A549 (cell line): ENCODE data around the gene UTS2B. TPM values are rescaled to one million over a fixed set of nuclear protein-coding genes. Genes with fewer than 3 reads are reported as not detected.

Experiments
- ATAC-seq, 2 experiments: fragments of 200-7000 bp in 1 of 2; fragments of >200 bp in 1 of 2; cut with Nextera tagmentation in 1 of 2; cut with Tn5 transposase in 1 of 2; 3 replicates each; pipeline versions ENCODE4 v1.8.0 to v1.9.1; 2018 to 2020; ENCODE audit warnings: mild to moderate bottlenecking in 1 of 2, moderate library complexity in 1 of 2
- CTCF ChIA-PET: fragments of 300-600 bp; sonication (Branson Sonifier 250); formaldehyde crosslinking; extraction: SDS; loops from one replicate; lab custom pipeline; 2021; ENCODE audit warnings: antibody characterized with exemption, inconsistent platforms; lab: Yijun Ruan, JAX
- POLR2A ChIA-PET: fragments of 350-600 bp; formaldehyde crosslinking; extraction: SDS; loops from one replicate; lab custom pipeline; 2021; ENCODE audit warnings: antibody characterized with exemption, inconsistent platforms; lab: Yijun Ruan, JAX
- DNase-seq, 2 experiments: peaks; one replicate each; pipeline versions ENCODE4 v3.0.0 to v3.0.0-alpha.2; 2011 to 2016; ENCODE audit warnings: low read depth in 1 of 2, low spot score in 1 of 2
- FAIRE-seq: peaks from 2 replicates; lab custom pipeline; 2011; peaks lifted over from hg19 to GRCh38; lab: Jason Lieb, UNC
- H3K27ac ChIP-seq, 2 experiments: fragments of >200 bp; sonication (Bioruptor Twin); formaldehyde crosslinking; 3 replicates each; pipeline ENCODE4 v1.5.1; 2016 to 2017
- H3K4me1 ChIP-seq: fragments of >200 bp; sonication (Bioruptor Twin); formaldehyde crosslinking; 3 replicates; pipeline ENCODE4 v1.6.1; 2016
- H3K4me2 ChIP-seq: fragments of >200 bp; sonication (Bioruptor Twin); formaldehyde crosslinking; 3 replicates; pipeline ENCODE4 v1.6.1; 2016
- H3K4me3 ChIP-seq: fragments of >200 bp; sonication (Bioruptor Twin); formaldehyde crosslinking; 3 replicates; pipeline ENCODE4 v1.5.1; 2016
- H3K9me3 ChIP-seq: fragments of >200 bp; sonication (Bioruptor Twin); formaldehyde crosslinking; 3 replicates; pipeline ENCODE4 v1.6.1; 2016
- EHF ChIP-seq: fragments of 250-450 bp; sonication (Bioruptor Pico); IDR thresholded peaks from 2 replicates; pipeline ENCODE4 v1.5.0; 2020; ENCODE audit warnings: mild to moderate bottlenecking
- EP300 ChIP-seq, 2 experiments: fragments of >200 bp; sonication (Bioruptor Twin); formaldehyde crosslinking; IDR thresholded peaks; 2 replicates in 1 of 2; 3 replicates in 1 of 2; pipeline ENCODE4 v1.6.1; 2016 to 2017
- GATA3 ChIP-seq: IDR thresholded peaks from 2 replicates; pipeline ENCODE4 v1.6.1; 2012; ENCODE audit warnings: borderline replicate concordance
- HDAC2 ChIP-seq: fragments of 200-600 bp; sonication (generic); IDR thresholded peaks from 2 replicates; pipeline ENCODE4 v1.6.1; 2016
- HOXB5 ChIP-seq: fragments of 250-450 bp; sonication (Bioruptor Pico); IDR thresholded peaks from 2 replicates; pipeline ENCODE4 v1.5.0; 2020; ENCODE audit warnings: mild to moderate bottlenecking, moderate library complexity
- JUNB ChIP-seq: fragments of >200 bp; sonication (Bioruptor Twin); formaldehyde crosslinking; IDR thresholded peaks from 2 replicates; pipeline ENCODE4 v1.6.1; 2016
- KDM1A ChIP-seq: fragments of 200-600 bp; sonication (generic); IDR thresholded peaks from 2 replicates; pipeline ENCODE4 v1.6.1; 2016; ENCODE audit warnings: low read depth, mild to moderate bottlenecking
- MAFK ChIP-seq: fragments of 450-650 bp; IDR thresholded peaks from 2 replicates; pipeline ENCODE4 v1.6.1; 2014; ENCODE audit not compliant: partially characterized antibody
- MYC ChIP-seq: IDR thresholded peaks from 2 replicates; pipeline ENCODE4 v1.6.1; 2012; ENCODE audit warnings: mild to moderate bottlenecking, inconsistent platforms, low read length, improper control_type of control experiment, borderline replicate concordance
- NFE2L2 ChIP-seq: fragments of 150-350 bp; conservative IDR thresholded peaks from 2 replicates; pipeline ENCODE4 v1.6.1; 2014; ENCODE audit warnings: low read length
- NR3C1 ChIP-seq: fragments of >200 bp; sonication (Bioruptor Twin); formaldehyde crosslinking; IDR thresholded peaks from 3 replicates; pipeline ENCODE4 v1.6.1; 2017
- POLR2A ChIP-seq: IDR thresholded peaks from 2 replicates; pipeline ENCODE4 v1.6.1; 2012; ENCODE audit warnings: mild to moderate bottlenecking, low read length
- POLR2AphosphoS2 ChIP-seq: conservative IDR thresholded peaks from 2 replicates; pipeline ENCODE4 v1.6.1; 2012; ENCODE audit warnings: low read length, improper control_type of control experiment, inconsistent platforms
- RAD21 ChIP-seq, 2 experiments: fragments of >200 bp in 1 of 2; sonication (Bioruptor Twin) in 1 of 2; formaldehyde crosslinking in 1 of 2; IDR thresholded peaks in 1 of 2; conservative IDR thresholded peaks in 1 of 2; 2 replicates in 1 of 2; 3 replicates in 1 of 2; pipeline ENCODE4 v1.6.1; 2012 to 2018; ENCODE audit warnings: inconsistent platforms in 1 of 2
- SMC3 ChIP-seq: fragments of >200 bp; sonication (Bioruptor Twin); formaldehyde crosslinking; IDR thresholded peaks from 3 replicates; pipeline ENCODE4 v1.6.1; 2018; ENCODE audit warnings: inconsistent platforms
- SREBF2 ChIP-seq: fragments of 450-650 bp; IDR thresholded peaks from 2 replicates; pipeline ENCODE4 v1.6.1; 2014; ENCODE audit warnings: mild to moderate bottlenecking, moderate library complexity
- ZNF302 ChIP-seq: fragments of 250-450 bp; sonication (Bioruptor Pico); IDR thresholded peaks from 2 replicates; pipeline ENCODE4 v1.9.0; 2021; ENCODE audit warnings: inconsistent platforms, mild to moderate bottlenecking, moderate library complexity
- WGBS: methylation state at CpG from one replicate; pipeline ENCODE4 v1.1.6; 2017; ENCODE audit errors: missing lambda C conversion rate; 5-methylcytosine and 5-hydroxymethylcytosine counted together
- polyA plus RNA-seq, 4 experiments: library from polyadenylated mRNA; depleted of rRNA in 3 of 4; stranded (reverse); fragments of >200 nt; fragmentation: RNase III in 1 of 4; extraction: RNeasy Plus Mini Kit Qiagen cat#74134 plus additional on column Dnase treatment in 1 of 4; gene quantifications; 2 replicates in 3 of 4; 3 replicates in 1 of 4; pipeline ENCODE4 v1.2.3, GENCODE V29; 2011 to 2017
- TF ChIP-seq, protein P1 (sequence below): fragments of >200 bp; sonication (Bioruptor Twin); formaldehyde crosslinking; IDR thresholded peaks from 3 replicates; pipeline ENCODE4 v1.6.1; 2016
- TF ChIP-seq, protein P2 (sequence below): fragments of 200-600 bp; sonication (generic); IDR thresholded peaks from 2 replicates; pipeline ENCODE4 v1.6.1; 2016; ENCODE audit warnings: antibody characterized with exemption, mild to moderate bottlenecking, moderate library complexity
- TF ChIP-seq, protein P3 (sequence below): fragments of 150-350 bp; IDR thresholded peaks from 2 replicates; pipeline ENCODE4 v1.6.1; 2014; ENCODE audit warnings: low read depth, mild to moderate bottlenecking, low read length
- TF ChIP-seq, protein P4 (sequence below): fragments of >200 bp; sonication (Bioruptor Twin); formaldehyde crosslinking; IDR thresholded peaks from 3 replicates; pipeline ENCODE4 v1.5.1; 2016
- TF ChIP-seq, protein P5 (sequence below): IDR thresholded peaks from 2 replicates; pipeline ENCODE4 v1.6.1; 2012

UTS2B gene
- polyA plus RNA-seq, 2 of the 4 experiments (the other 2 are of a cell fraction) = 0.16 TPM; not detected in 1

DNA sequence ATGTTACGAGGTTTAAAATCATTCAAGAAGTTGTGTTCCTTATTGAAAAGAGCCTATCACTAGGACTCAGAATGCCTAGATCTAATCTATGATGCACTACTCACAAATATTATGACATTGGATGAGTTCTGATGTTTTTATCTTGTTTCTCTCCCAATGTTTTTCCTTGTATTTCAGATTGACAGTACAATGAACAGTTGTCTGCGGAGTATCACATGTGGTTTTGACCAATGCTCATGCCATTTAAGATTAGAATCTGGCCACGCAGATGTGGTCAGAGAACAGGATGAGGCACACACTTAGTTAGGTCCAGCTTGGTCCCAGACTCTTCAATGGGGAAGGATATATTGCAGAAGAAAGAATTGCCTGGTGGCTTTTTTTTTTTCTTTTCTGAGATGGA lies 26.7 kb downstream of the UTS2B start:
- Histone ChIP-seq H3K4me1 (no peaks in the 10 kb centered on the region), H3K27ac (no peak overlapping the region), H3K4me2 (no peak overlapping the region), H3K9me3 (no peaks in the 10 kb centered on the region), H3K4me3 (no peak overlapping the region)
- 45% methylated on average over 3 of the region's 3 CpGs for WGBS
- no peak for DNase-seq
- TF ChIP-seq, protein P1, sequence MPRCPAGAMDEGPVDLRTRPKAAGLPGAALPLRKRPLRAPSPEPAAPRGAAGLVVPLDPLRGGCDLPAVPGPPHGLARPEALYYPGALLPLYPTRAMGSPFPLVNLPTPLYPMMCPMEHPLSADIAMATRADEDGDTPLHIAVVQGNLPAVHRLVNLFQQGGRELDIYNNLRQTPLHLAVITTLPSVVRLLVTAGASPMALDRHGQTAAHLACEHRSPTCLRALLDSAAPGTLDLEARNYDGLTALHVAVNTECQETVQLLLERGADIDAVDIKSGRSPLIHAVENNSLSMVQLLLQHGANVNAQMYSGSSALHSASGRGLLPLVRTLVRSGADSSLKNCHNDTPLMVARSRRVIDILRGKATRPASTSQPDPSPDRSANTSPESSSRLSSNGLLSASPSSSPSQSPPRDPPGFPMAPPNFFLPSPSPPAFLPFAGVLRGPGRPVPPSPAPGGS = no peak
- TF ChIP-seq, protein P2, sequence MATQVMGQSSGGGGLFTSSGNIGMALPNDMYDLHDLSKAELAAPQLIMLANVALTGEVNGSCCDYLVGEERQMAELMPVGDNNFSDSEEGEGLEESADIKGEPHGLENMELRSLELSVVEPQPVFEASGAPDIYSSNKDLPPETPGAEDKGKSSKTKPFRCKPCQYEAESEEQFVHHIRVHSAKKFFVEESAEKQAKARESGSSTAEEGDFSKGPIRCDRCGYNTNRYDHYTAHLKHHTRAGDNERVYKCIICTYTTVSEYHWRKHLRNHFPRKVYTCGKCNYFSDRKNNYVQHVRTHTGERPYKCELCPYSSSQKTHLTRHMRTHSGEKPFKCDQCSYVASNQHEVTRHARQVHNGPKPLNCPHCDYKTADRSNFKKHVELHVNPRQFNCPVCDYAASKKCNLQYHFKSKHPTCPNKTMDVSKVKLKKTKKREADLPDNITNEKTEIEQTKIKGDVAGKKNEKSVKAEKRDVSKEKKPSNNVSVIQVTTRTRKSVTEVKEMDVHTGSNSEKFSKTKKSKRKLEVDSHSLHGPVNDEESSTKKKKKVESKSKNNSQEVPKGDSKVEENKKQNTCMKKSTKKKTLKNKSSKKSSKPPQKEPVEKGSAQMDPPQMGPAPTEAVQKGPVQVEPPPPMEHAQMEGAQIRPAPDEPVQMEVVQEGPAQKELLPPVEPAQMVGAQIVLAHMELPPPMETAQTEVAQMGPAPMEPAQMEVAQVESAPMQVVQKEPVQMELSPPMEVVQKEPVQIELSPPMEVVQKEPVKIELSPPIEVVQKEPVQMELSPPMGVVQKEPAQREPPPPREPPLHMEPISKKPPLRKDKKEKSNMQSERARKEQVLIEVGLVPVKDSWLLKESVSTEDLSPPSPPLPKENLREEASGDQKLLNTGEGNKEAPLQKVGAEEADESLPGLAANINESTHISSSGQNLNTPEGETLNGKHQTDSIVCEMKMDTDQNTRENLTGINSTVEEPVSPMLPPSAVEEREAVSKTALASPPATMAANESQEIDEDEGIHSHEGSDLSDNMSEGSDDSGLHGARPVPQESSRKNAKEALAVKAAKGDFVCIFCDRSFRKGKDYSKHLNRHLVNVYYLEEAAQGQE = no peak
- TF ChIP-seq ZNF302 (CRISPR knock-in tag) = no peak
- TF ChIP-seq GATA3 = no peak
- TF ChIP-seq KDM1A = no peak
- TF ChIP-seq MYC = no peak
- TF ChIP-seq, protein P3, sequence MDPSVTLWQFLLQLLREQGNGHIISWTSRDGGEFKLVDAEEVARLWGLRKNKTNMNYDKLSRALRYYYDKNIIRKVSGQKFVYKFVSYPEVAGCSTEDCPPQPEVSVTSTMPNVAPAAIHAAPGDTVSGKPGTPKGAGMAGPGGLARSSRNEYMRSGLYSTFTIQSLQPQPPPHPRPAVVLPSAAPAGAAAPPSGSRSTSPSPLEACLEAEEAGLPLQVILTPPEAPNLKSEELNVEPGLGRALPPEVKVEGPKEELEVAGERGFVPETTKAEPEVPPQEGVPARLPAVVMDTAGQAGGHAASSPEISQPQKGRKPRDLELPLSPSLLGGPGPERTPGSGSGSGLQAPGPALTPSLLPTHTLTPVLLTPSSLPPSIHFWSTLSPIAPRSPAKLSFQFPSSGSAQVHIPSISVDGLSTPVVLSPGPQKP = no peak
- no peak for TF ChIP-seq SMC3
- TF ChIP-seq HDAC2 = no peak
- TF ChIP-seq, protein P4, sequence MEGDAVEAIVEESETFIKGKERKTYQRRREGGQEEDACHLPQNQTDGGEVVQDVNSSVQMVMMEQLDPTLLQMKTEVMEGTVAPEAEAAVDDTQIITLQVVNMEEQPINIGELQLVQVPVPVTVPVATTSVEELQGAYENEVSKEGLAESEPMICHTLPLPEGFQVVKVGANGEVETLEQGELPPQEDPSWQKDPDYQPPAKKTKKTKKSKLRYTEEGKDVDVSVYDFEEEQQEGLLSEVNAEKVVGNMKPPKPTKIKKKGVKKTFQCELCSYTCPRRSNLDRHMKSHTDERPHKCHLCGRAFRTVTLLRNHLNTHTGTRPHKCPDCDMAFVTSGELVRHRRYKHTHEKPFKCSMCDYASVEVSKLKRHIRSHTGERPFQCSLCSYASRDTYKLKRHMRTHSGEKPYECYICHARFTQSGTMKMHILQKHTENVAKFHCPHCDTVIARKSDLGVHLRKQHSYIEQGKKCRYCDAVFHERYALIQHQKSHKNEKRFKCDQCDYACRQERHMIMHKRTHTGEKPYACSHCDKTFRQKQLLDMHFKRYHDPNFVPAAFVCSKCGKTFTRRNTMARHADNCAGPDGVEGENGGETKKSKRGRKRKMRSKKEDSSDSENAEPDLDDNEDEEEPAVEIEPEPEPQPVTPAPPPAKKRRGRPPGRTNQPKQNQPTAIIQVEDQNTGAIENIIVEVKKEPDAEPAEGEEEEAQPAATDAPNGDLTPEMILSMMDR = no peak
- no peak for TF ChIP-seq NFE2L2
- TF ChIP-seq SREBF2 = no peak
- POLR2A ChIA-PET = no interaction called here
- ATAC-seq = no peak
- no peak for FAIRE-seq
- CTCF ChIA-PET = no interaction called here

DNA sequence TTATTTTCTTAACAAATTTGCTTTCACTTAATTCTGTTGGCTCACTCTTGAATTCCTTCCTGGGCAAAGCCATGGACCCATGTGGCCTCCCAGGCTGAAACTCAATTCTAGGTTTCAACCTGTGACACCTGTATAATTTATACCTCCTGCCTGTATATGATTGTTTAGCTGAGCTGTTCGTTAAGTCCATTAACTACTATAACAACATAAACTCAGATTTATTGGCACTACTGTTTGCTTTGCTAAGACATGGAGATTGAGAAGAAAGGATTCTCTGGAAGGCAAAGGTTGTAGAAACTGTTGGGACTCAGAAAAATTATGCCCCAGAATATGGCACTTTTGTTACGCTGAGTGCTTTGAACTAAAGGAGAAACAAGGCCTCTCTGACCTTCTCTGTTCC lies 27.9 kb downstream of the UTS2B start:
- TF ChIP-seq EHF (CRISPR knock-in tag) = no peak
- no peak for TF ChIP-seq MYC
- no peak for TF ChIP-seq EP300 (IDR thresholded peaks at IDR 0.05)
- TF ChIP-seq POLR2AphosphoS2 = no peak
- no peak for TF ChIP-seq POLR2A
- TF ChIP-seq JUNB = no peak
- no peak for TF ChIP-seq NR3C1
- TF ChIP-seq MAFK = no peak
- no peak for TF ChIP-seq HOXB5
- no peak for TF ChIP-seq ZNF302 (CRISPR knock-in tag)
- no peak for TF ChIP-seq RAD21 (conservative IDR thresholded peaks at IDR 0.05 in 1 of 2, IDR thresholded peaks at IDR 0.05 in 1 of 2)
- TF ChIP-seq, protein P5, sequence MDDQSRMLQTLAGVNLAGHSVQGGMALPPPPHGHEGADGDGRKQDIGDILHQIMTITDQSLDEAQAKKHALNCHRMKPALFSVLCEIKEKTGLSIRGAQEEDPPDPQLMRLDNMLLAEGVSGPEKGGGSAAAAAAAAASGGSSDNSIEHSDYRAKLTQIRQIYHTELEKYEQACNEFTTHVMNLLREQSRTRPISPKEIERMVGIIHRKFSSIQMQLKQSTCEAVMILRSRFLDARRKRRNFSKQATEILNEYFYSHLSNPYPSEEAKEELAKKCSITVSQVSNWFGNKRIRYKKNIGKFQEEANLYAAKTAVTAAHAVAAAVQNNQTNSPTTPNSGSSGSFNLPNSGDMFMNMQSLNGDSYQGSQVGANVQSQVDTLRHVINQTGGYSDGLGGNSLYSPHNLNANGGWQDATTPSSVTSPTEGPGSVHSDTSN = no peak
- no peak for DNase-seq
- FAIRE-seq = no peak
- ChIA-PET POLR2A (no interaction called here), CTCF (no interaction called here)
- Histone ChIP-seq H3K4me3 (no peak overlapping the region), H3K9me3 (no peaks in the 10 kb centered on the region), H3K4me1 (no peaks in the 10 kb centered on the region), H3K27ac (no peak overlapping the region), H3K4me2 (no peak overlapping the region)
- 57% methylated on average over 2 of the region's 2 CpGs for WGBS
- ATAC-seq = no peak
